Ecto neural progenitor cell (in vitro differentiated cells): ENCODE results near the gene RAB31.
"Not testable (repeated sequence)": the region's sequence is repeated elsewhere in the genome, so short reads cannot be mapped to it uniquely, and the experiment has no call there.

Experiments
- DNase-seq: peaks from one replicate; pipeline ENCODE4 v3.0.0-alpha.2; 2018; ENCODE audit warnings: low spot score

Gene RAB31

DNA sequence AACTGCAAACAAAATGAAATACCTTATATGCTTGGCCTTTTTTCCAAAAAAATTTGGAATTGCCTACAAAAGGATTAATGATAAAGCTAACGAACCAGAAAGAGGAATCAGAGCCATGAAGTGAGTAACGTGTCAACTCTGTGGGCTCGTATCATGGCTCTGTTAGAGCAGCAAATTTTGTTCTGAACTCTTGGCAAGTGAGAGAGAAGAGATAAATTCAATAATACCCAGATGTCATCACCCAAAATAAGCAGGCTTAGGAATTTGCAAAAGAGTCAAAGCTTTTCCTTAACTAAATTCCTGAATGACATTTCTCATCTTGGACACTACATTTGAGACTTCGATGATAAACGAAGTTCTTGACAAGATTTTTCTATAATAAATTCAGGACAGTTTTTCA lies 182.1 kb downstream of the RAB31 start:
- DNase-seq = no peak

DNA sequence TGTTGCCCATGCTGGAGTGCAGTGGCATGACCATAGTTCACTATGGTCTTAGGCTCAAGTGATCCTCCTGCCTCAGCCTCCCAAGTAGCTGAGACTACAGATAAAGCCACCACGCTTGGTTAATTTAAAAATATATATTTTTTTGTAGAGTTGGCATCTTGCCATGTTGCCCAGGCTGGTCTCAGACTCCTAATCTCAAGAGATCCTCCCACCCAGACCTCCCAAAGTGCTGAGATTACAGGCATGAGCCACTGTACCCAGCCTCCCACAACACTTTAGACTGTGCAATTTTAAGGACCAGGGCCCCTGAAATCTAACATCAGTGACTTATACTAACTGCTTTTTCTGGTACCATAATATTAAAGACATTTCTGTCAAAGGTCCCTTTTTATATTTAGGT lies 182.9 kb downstream of the RAB31 start:
- no peak for DNase-seq

DNA sequence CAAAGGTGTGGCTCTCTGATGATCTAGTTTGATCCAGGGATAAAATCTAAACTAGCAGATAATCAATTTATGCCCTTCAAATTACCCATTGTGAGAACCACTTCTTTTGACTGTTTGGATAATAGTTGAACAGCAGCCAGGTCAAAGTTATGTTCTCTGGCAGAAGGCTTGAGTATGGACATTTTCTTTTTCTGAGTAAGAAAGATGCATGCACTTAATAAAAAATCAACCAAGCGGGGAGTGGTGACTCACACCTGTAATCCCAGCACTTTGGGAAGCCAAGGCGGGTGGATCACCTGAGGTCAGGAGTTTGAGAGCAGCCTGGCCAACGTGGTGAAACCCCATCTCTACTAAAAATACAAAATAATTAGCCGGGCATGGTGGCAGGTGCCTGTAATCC lies 183.4 kb downstream of the RAB31 start:
- DNase-seq = not testable (repeated sequence)

- DNase-seq = no peak
These were observed 186.5 kb downstream of the RAB31 start for GRCh38 chr18:9894454-9895068.

DNA sequence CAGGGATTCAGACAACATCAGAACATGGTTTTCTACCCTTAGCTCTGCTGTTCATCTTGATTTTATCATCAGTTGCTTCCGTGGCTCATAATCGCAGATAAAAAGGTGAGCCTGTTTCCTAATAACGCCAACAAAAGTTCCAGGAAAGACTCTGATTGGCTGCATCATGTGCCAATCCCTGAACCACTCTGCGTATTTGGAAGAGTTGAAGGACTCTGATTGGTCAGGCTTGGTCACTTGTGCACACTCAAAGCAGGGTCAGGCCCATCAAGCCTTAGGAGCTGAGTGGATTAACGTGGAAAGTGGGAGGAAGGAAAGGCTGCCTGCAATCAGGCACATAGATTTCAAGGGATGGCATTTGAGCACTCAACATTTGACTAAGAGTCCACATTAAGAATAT lies 189.0 kb downstream of the RAB31 start:
- no peak for DNase-seq

GRCh38 chr18:9897787-9898291 lies 189.7 kb downstream of the RAB31 start:
- not testable (repeated sequence) for DNase-seq

GRCh38 chr18:9898792-9899549 lies 190.9 kb downstream of the RAB31 start:
- no peak for DNase-seq

DNA sequence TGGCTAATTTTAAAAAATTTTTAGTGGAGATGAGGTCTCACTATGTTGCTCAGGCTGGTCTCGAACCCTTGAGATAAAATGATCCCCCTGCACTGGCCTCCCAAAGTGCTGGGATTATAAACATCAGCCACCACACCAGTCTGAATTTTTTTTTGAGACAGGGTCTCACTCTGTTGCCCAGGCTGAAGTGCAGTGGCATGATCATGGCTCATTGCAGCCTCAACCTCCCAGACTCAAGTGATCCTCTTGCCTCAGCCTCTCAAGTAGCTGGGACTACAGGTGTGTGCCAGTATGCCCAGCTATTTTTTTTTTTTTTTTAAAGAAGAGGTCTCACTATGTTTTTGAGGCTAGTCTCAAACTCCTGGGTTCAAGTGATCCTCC lies 191.4 kb downstream of the RAB31 start:
- DNase-seq = not testable (repeated sequence)

DNA sequence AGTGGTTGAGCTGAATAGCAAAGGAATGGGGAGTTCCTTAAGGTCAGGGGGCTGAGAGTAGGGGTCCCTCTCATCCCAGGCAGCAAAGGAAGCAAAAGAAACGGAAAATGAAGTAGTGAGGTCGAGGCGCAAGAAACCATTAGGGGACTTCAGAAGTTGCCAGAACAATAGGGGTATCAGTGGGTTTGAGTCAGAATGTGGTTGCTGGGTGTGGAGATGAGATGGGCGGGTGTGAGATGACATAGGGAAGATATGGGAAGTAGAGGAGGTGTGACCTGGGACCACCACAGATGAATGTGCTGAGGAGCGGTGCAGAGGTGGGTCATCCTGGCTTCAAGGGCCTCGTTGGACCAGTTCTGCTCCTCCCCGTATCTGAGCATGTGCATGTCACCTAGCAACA lies 192.6 kb downstream of the RAB31 start:
- DNase-seq = no peak

- no peak for DNase-seq
These were observed 193.3 kb downstream of the RAB31 start for GRCh38 chr18:9901377-9901776.

DNA sequence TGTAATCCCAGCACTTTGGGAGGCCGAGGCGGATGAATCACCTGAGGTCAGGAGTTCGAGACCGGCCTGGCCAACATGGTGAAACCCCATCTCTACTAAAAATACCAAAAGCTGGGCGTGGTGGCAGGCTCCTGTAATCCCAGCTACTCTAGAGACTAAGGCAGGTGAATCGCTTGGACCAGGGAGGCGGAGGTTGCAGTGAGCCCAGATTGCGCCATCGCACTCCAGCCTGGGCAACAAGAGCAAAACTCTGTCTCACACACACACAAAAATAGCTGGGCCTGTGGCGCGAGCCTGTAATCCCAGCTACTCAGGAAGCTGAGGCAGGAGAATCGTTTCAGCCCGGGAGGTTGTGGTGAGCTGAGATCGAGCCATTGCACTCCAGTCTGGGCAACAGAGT lies 194.2 kb downstream of the RAB31 start:
- not testable (repeated sequence) for DNase-seq

GRCh38 chr18:9902832-9903231 lies 194.7 kb downstream of the RAB31 start:
- DNase-seq = no peak

- DNase-seq = no peak
These were observed 197.4 kb downstream of the RAB31 start for GRCh38 chr18:9905401-9905922.

DNA sequence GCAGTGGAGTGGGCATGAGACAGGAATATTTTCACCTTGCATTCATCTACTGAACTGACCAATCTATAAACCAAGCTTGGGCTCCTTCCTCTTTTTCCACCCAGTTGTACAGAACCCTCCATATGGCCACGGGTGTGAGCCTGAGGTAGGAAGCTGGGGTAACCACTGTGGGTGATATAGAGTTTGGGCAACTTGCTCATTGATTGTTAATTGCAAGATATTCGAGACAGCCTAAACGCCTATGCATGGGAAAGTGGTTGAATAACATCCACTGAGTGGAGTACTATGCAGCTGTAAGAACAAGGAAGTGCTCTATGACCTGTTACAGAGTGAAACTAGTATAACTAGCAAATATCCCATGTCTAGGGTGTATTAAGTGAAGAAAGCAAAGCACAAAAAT lies 198.4 kb downstream of the RAB31 start:
- no peak for DNase-seq

- DNase-seq = no peak
These were observed 199.8 kb downstream of the RAB31 start for GRCh38 chr18:9907867-9908266.

DNA sequence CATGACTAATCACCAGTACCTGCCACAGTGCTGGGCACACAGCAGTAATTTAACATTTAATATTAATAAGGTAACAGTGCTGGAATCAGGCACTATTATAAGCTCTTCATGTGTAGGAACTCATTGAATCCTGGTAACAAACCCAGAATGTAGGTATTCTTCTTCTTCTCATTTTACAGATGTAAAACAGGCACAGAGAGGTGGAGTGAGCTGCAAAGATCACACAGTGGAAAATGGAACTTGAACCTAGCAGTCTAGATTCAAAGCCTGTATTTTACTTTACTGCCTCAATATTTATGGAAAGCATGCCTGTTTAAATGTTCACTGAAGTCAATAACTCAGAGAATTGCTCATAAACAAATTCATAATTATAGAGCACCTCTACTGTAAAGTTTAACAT lies 202.0 kb downstream of the RAB31 start:
- DNase-seq = no peak

DNA sequence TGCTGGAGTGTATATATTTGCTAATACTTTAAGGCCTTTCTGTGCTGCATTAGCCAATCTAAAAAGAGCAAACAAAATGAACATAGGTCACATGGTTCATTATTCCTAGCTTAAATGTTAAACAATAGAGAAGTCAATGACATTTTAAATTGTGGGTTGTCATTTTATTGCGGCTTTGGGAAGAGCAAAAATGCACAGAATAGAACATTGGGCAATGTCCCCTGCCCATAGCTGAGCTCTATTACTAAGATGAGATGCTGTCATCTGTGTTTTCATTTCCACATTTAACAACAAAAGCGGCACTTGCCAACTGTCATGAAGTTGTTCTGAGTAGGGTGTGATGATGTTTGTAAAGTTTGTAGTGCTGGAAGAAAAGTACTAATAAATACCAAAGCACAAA lies 202.6 kb downstream of the RAB31 start:
- no peak for DNase-seq

DNA sequence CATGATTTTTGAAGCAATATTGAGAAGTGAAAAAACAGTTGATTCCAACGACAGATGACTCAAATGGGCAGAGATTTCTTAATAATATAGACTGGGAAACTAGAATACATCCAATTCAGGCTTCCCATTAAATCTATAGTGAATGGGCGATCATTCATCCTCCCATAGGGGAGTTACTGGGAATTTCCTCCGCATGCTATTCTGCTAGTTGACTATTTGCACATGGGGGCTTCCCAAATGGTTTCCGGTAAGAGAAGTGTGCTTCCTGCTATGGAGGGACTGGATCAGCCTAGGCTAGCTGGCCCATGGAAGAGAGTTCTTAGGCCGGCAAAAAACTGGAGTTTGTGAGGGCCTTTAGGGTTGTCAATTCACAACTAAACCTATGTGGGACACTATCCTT lies 203.1 kb downstream of the RAB31 start:
- no peak for DNase-seq
